Spleen (tissue), 3 donors: ENCODE data around the gene OR1S2.

Experiments used
- POLR2A ChIP-seq, 3 donors: fragments of 450-650 bp; IDR thresholded peaks; one replicate each; pipeline ENCODE4 v1.5.1; 2017; ENCODE audit warnings: antibody characterized with exemption in 3 of 3, mild to moderate bottlenecking in 1 of 3
- POLR2AphosphoS5 ChIP-seq, 3 donors: sonication (generic); formaldehyde crosslinking; IDR thresholded peaks; one replicate each; pipeline ENCODE4 v1.5.1; 2017; ENCODE audit warnings: antibody characterized with exemption in 3 of 3

DNA sequence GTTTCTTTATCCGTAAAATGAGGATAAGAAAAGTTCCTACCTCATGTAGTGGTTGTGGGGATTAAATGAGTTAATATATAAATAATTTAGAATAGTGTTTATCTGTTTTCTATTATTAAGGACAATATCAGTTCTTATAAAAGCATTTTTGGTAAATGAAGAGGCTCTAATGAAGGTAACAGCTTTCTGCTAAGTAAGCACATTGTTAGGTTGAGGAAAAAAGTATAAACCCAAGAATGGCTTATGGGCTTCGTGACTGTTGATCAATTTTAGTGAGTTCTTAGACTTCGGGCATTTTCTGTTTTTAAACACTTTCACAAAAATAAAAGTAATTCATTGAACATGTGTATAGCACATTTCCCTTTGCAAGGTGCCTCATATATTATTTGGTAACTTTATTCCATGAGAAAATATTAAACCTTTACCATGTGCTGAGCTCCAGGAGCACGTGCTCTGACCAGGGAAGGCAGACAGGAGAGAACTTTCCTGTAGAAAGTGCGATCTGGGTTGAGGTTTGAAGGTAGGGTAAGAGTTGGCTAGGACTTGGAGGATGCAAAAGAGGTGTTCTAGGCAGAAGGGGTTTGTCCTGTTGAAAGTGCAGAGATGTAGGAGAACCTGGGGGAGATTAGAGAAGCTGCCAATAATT lies 26.4 kb downstream of the OR1S2 start:
- TF ChIP-seq POLR2AphosphoS5 (IDR thresholded peaks at IDR 0.05) (no peak), POLR2A (IDR thresholded peaks at IDR 0.05) (no peak)
